ENCODE data around the gene AGAP1. TPM values are rescaled to one million over a fixed set of nuclear protein-coding genes. Genes with fewer than 3 reads are reported as not detected.
A peak's percentile ranks its signal among the peaks of the same experiment; 100 is the strongest.

AGAP1 gene
- total RNA-seq, 1 experiment from 2014 or later = 14.8 TPM

DNA sequence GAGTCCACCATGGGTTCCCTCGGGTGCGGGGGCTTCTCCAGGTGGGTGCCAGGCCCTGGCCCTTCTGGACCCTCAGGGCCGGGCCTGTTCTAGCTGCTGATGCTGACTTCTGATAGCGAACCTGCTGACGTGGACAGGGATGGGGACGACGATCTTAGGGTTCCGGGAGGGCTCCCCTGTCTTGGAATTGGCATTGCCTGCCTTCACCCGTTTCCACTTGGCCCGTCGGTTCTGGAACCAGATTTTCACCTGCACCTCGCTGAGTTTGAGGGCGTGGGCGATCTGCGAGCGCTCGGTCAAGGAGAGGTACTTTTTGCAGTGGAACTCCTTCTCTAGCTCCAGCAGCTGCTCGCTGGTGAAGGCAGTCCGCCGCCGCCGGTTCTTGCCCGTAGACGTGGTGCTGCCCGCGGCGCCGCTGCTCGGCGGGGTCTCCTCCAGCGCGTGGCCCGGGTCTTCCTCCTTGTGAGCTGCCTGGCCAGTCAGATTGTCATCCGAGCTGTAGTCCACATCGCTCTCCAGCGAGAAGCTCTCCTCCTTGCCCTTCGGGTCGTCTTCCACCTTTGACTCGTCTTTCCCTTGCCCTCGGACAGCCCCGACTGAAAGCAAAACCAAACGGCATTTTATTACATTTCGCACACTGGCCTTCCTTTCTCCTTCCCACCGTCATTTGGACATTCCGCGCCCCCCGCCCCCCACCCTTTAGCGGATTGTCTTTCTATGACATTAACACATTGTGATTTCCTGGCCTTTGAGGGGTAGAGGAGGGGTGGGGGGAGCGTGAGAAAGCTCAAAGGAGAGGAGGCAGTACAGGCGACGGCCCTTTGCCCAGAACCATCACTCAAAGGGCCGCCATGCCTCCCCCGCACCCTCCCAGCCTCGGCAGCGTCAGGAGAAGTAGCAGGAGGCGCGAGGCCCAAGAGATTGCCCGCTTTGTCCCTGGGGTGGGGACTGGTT is 672.3 kb downstream of the AGAP1 start:
- DNase-seq (ENCODE audit: low read depth) = no peak

DNA sequence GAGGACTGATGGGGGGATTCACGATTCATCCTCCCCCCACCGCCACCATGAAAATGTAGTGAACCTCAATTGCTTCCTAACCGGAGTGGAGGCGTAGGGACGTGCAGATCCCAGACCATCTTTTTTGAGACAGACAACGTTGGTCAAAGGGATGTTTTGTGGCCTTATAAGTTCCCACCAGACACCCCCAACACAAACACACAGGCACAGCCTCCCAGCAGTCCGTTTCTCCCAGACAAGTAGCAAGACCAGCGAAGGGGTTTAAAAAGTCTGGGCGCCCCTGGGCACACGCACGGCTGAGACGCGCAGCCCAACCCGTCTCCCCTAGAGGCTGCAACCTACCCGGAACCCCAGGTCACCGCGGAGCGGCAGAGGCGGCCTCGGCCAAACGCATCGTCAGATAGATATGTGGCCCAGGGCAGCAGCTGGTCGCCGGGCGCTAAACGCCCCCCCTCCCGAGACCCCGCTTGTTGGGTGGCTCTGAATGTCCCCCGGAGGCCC is 673.0 kb downstream of the AGAP1 start:
- no peak for DNase-seq (ENCODE audit: low read depth)

DNA sequence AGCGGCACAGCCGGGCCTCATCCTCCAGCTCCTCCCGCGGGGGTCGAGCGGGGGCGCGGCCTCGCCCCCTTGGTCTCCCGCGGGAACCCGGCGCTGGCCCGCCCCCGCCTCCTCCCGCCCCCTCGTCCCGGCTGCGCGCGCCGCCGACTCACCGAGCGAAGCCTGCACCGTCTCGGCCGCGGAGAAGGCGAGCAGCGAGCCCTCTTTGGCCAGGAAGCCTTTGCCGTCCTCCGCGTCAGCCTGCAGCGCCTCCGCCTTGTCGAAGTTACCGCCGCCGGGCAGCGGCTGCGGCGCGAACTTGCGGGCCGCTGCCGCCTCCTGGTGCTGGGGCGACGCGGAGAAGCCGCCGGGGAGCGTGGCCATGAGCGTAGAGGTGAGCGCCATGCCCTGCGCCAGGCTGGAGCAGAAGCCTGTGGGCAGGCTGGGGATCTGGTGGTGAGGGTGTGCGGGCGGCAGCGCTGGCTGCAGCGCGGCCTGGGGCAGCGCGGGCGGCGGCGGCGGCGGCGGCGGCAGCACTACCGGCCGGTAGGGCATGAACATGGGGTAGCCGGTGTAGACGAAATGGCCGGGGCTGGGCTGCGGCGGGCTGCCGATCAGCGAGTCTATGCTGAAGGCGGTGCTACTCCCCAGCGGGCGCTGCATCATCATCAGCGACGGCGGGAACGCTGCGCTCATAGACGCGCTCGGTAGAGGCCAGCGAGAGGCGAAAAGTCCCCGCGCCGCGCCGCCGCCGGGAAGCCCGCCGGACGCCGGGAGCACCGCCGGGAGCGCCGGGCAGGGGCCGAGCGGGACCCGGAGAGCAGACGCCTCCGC is 673.7 kb downstream of the AGAP1 start:
- peak; percentile 42 for DNase-seq (ENCODE audit: low read depth)

DNA sequence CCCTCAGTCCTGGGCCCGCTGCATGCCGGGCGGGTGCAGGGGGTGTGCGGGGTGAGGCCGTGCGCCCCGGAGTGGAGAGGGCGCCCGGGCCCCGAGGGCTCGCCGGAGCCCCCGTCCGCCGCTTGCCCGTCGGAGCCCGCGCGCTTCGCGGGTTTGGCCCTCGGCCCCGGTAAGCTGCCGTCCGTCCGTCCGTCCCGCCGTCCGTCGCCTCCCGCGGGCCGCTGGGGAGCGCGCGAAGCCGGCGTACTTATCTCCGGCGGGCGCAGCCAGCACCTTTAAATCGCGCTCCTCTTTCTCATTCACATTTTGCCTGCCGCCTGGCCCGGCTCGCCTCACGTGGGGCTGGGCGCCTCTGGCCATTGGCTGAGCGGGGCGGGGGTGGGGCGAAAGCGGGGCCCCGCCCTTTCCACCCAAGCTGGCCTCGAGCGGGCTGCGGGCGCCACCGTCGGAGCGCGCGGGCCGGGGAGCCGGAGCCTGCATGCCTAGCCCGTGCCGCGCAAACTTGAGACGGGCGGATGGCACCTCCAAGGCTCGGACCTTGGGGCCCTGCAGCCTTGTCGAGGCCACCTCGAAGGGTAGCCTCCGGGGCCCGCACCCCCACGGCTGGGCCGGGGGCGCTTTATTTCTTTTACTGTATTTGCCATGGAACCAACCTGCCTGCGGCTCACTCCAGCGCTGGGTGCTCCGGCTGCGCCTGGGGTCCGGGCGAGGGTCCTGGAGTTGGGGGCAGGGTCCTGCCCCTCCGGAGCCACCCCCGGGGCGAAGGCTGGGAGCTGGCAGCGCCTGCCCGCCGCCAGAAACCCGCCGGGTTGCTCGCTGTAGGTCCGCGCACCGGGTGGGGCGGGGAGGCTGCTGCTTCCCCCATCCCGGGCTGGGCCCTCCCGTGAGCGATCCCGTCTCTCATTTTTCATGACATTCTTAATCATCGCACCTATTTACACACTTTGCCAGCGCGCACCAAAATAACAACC is 674.6 kb downstream of the AGAP1 start, which contains the start of gene GBX2:
Gene GBX2 (minus strand): TSS at position 277 of the 971 bp plus-strand sequence. CDS start 415 bp downstream, outside the sequence.
- DNase-seq (ENCODE audit: low read depth) = peak; percentile 77

DNA sequence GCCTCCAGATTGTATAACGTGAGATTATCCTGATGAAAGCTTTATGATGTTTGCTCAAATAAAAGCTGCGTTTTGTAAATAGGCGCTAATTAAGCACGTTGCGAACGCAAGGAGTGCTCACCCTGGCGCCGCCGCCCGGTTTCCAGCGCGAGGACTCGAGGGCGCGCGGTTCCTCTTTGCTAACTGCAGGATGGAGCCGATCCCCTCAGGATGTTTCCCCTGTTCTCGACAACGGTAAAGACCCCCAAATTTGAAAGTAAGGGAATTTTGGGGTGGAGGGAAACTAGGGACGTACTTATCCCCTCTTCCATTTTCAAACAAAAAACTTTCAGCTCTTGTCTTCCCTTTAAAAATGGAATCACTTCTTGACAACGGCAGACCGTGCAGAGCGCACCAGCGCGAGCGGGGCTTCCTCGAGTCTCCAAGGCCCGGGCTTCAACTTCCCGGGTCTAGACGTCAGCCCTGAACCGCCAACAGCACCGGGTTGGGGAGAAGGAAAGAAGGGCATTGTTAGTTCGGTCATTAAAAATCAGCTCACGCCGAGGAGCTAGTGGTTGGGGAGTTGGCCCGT is 675.4 kb downstream of the AGAP1 start:
- DNase-seq (ENCODE audit: low read depth) = no peak

DNA sequence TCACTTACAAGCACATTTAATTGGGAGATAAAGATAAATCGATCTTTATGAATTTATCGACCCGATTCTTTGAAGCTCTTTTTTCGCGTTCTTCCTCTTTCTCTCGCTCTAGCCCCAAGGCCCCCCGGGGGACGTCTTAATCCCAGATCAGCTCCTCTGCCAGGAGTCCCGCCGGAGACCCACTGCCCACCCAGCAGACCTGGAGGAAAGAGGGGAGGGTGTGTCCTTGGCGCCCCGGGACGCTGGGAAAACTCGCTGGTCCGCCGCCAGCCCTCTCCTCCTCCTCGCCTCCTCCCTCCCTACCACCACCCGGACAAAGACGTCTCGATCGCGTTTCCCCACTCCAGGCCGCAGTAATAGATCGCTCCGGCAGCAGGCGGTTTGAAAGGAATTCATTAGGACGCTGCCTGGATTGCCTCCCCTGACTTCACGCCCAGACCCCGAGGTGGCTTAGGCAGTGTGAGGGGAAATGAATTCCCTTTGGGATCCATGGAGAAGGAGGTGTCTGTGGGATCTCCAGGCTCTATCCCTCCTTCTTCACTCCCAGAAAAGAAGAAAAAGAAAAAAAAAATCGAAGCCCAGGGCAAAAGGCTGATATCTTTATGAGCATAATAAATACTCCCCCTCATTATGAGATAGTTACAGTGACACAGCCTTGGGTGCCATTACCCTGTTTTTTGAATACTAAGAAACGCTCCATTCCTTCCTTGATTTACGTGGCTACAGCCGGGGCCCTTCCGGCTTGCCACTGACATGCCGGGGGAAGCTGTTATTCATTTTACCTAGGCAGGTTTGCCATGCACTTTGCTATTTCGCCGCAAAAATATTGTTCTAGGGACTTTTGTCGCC is 676.1 kb downstream of the AGAP1 start:
- DNase-seq (ENCODE audit: low read depth) = no peak

DNA sequence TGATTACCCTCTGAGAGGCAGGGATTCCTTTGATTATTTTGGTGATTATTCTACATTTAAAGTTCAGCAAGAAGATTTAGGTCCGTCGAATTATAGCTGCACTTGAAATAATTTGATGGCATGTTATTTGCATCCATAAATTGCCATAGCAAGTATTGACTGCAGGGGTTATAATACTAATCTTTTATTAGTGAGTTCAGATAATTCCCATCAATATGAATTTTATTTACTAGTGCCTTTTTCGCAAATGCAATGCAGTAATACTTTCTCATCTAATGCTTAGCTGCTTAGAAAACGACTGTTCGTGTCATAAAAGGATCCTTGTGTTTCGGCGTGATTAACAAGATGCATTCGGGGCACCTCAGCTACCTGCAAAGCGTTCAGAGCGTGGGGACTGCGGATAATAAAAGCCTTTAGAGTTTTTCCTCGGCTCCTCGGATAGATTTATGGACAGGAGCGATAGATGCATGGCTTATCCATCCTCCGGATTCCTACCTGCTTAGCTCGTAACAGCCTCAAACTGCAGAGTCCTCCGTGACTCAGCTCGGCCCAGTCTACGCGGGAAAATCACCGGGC is 676.8 kb downstream of the AGAP1 start:
- DNase-seq (ENCODE audit: low read depth) = no peak

DNA sequence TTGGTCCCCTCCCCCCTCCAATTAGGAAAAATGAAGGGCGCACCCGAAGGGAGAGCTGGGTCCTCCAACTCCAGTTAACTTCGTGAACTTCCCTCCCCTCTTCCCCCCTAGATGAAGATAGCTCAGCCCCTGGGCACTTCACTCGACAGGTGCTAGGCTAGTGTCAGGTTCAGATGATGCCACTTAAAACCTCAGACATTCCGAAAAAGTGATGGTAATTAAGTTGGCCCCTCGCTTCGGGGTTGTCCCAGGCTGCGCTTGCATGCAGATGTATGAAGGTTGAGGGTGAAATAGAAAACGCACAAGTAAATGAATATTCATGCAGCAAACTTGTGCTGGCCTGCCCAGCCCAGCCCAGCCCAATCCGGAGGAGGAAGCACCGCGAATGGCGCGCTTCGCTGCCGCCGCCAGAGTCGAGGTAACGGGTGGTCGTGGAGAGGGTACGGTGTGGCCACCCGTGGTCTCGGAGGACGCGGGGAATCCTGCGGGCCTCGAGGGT is 677.4 kb downstream of the AGAP1 start:
- DNase-seq (ENCODE audit: low read depth) = no peak

DNA sequence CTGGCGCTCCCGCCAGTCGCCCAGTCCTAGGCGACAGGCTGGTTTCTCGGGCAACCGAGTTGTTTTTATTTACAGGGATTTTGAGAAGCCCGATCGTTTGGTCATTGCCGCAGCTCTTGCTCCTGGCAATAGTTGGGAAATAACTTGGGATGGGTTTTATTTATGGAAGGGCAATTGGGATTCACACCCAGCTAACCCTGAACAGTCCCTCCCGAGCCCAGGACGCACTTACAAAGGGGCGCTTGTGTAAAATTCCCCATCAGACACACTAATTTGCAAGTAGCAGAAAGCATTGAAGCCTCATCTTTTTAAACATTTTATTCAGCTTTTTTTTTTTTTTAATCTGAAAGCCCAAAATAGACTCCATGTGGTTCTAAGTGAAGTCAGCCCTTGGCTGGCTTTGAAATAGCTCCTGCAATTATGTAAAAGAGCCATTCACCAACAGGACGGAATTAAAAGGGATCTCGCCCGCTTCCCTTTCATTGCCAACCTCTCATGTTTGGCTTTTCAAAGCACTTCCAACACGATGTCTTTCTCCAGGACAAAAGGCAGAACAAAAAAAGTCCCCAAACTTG is 677.9 kb downstream of the AGAP1 start:
- no peak for DNase-seq (ENCODE audit: low read depth)

DNA sequence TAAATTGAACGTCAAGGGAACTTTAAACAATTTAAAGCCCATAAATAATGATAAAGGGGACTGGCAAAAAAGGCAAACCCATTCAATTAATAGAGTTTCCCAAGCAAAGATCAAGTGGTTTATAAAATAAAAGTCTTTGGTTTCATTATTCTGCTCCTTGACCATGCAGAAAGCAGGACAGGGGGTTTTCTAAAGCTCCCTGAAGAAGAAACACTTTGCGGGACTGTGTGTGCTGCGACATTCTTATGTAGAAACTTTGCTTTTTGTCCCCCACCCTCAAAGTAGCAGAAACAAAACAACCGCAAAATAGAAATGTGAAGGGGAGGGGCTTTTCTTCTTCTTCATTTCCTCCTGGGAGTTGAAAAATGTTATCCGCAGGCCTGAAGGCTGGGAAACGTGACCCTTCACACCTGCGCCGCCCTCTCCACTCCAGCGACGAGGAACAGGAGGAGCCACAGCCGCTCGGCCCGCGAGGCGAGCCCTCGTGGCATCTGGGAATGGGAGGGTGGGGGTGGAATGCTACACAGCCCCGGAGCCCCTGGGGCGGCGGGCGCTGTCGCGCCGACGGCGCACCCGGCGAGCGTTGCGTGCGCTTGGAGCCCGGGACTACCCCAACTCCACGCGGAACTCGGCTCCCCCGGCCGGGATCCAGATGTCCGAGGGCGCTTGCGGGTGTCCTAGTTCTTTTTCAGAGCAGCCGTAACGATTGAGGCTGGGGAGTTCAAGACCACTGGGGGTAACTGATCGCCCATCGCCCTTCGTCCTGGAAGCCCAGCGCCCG is 678.6 kb downstream of the AGAP1 start:
- no peak for DNase-seq (ENCODE audit: low read depth)

DNA sequence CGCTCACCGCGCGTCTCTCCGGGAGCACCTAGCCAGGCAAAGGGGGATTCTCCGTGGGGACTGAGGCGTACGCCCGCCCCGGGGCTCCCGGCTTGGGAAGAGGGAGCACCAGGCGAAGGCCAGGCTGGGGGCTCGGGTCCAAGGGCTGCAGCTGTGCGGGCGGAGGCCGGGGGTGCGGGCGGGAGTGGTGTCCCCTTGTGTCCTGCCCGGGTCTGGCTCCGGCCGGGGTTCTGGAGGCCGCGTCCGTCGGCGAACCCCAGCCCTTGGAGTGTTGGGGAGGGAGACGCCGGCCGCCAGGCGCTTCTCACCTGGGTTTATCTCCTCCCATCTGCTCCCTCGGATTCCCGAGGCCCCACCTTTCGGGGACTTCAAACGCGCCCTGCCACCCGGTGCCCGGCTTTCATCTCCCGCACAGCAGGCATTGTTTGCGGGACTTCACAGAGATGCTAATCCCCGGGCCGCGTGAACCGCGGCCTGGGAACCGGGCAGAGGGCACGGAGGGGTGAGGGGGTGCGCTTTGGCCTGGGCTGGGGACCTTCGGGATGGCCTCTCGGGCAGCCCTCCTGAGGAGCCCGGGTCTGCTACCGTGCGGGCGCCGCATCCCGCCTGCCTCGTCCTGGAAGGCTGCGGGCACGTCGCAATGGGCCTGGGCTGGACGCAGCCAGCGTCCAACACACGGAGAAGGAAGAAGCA is 679.3 kb downstream of the AGAP1 start:
- no peak for DNase-seq (ENCODE audit: low read depth)

DNA sequence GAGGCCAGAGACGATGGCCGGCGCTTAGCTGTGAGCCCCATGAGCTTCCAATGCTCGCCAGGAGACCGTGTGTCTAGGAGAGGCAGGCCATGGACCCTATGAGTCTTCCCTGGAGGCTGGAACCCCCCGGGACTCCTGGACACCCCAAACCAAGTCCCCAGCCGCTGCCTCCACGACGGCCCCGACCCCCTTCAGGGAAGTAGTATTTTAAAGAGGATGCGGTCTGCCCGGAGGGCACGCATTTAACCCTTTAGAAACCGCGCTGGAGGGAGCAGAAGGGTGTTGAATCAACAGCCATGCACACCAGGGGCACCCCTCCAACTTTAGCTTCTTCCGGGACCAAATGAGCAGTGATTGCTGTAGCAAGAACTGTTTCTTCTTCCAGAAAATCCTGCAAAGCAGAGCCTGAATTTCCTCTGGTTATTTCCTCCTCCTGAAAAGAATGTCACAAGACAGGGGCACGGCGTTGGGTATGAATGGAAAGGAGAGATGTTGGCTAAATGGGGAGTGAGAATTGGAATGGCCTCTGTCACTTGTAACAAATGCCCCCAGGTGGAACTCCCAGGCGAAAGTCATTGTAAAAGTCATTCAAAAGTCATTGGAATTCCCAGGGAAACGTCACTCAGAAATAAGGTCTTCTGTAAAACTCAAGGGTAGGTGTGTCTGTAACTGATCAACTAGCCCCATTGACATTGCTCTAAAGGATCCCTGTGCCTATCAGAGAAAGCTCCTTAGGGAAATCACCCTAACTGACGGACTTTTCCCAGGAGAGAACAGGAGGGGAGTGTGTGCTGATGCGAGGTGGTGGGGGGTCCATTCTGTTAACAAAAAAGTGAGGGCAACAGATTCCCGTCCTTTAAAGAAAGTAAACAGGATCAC is 680.1 kb downstream of the AGAP1 start:
- no peak for DNase-seq (ENCODE audit: low read depth)

DNA sequence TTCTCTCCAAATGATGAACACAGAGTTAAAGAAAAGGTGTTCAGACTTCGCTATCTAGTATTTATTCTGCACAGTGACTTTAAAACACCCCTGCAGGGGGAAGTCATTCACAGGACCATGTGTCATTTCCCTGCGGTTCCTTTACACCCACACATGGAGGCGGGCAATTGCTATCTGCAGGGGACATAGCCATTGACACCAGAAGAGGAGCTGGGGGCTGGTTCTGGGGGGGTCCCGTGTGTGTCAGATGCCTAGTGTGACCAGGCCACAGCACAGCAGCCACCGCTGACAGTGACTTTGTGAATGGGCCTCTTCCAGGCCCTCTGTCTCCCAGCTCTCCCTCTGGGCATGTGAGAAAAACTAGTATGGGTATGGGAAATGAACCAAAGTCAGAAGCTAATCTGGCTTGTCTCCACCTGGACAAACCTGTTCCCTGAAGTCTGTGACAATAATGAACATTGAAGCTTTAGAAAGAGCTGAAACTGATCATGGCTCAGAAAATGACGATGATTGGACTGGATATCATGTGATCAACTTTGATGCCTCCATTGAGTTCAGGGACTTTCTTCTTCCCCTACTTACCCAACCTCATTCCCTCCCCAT is 681.8 kb downstream of the AGAP1 start:
- peak; percentile 21 for DNase-seq (ENCODE audit: low read depth)

DNA sequence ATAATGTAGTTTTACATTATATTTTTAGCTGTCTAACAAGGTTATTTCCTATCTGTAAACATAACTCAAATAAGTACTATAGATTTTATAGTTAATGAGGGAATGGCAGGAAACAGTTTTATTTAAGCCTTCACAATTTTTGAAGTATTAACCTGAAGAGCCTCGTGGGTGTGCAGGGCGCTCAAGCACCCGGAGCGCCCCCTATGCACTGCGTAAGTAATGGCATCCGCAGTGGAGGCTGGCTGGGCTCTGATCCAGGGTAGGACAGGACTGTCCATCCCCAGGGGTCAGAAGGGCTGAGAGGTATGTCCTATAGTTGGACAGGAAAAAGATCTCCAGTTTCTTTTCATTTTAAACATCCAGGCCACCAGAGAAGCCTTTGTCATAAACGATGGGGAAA is 682.6 kb downstream of the AGAP1 start:
- DNase-seq (ENCODE audit: low read depth) = no peak

DNA sequence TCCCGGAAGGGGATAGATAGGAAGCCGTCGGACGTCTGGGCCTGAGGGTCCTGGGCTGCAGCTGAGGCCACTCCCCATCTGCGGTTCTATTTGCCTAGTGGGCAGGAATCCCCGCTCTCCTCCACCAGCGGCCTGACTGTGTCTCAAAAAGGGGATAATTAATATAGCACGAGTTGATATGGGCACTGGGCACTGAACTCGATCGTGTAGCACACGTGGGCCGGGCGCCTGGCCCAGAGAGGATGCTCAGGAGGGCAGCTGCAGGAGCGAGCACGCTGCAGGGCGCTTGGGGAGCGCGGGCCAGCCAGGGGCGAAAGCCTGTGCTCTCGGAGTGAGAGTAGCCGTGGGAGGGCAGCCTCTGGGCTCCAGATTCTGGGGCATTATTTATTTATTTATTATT is 683.1 kb downstream of the AGAP1 start:
- no peak for DNase-seq (ENCODE audit: low read depth)

DNA sequence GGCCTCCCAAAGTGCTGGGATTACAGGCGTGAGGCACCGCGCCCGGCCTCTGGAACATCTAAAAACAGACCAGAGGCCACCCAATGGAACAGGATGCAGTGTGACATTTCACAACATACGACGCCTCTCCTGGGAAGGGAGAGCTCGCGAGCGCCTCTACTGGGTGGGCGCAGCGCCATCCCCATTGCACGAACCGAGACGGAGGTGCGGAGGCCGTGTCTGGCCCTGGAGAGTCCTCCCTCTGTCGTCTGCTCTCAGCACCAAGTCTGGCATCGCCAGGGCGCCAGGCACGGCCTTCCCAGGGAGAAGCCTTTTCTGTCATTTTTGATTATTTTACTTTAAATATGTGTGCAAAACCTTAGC is 683.7 kb downstream of the AGAP1 start:
- DNase-seq (ENCODE audit: low read depth) = no peak

Data from HT1080 (cell line).